Hematopoietic multipotent progenitor cell treated with erythropoietin and hydrocortisone succinate and interleukin-3 and kit ligand, for 8 days (in vitro differentiated cells): ENCODE results near the gene LRTM2.

Source experiments
- DNase-seq: peaks from one replicate; pipeline ENCODE4 v3.0.0-alpha.2; 2015

Gene LRTM2

GRCh38 chr12:1830981-1831963 is 10.9 kb downstream of the LRTM2 start:
- peak; percentile 39 for DNase-seq

GRCh38 chr12:1832801-1833595 is 12.6 kb downstream of the LRTM2 start:
- no peak for DNase-seq

- DNase-seq, result no peak
Measured at GRCh38 chr12:1833596-1834028, 13.2 kb downstream of the LRTM2 start.

GRCh38 chr12:1834186-1834925 is 14.0 kb downstream of the LRTM2 start:
- DNase-seq, result no peak

GRCh38 chr12:1835211-1836131 is 15.1 kb downstream of the LRTM2 start:
- no peak for DNase-seq

GRCh38 chr12:1836241-1836803 is 16.0 kb downstream of the LRTM2 start:
- no peak for DNase-seq

GRCh38 chr12:1836854-1837421 is 16.6 kb downstream of the LRTM2 start:
- DNase-seq, result peak; percentile 57

- no peak for DNase-seq
Measured at GRCh38 chr12:1837541-1838204, 17.3 kb downstream of the LRTM2 start.

GRCh38 chr12:1838205-1838993 is 18.0 kb downstream of the LRTM2 start:
- DNase-seq, result no peak

GRCh38 chr12:1838994-1839365 is 18.6 kb downstream of the LRTM2 start:
- DNase-seq, result no peak

GRCh38 chr12:1839464-1839863 is 19.1 kb downstream of the LRTM2 start:
- DNase-seq, result no peak

GRCh38 chr12:1839956-1840951 is 19.9 kb downstream of the LRTM2 start:
- DNase-seq, result no peak

- DNase-seq, result no peak
Measured at GRCh38 chr12:1840981-1841425, 20.6 kb downstream of the LRTM2 start.

- DNase-seq, result no peak
Measured at GRCh38 chr12:1841586-1842182, 21.3 kb downstream of the LRTM2 start.

GRCh38 chr12:1842183-1842904 is 22.0 kb downstream of the LRTM2 start:
- no peak for DNase-seq

- no peak for DNase-seq
Measured at GRCh38 chr12:1842905-1843640, 22.7 kb downstream of the LRTM2 start.

GRCh38 chr12:1843641-1844005 is 23.3 kb downstream of the LRTM2 start:
- DNase-seq, result no peak
